ENCODE measurements around the gene TRIP4. TPM values are rescaled to one million over a fixed set of nuclear protein-coding genes. Genes with fewer than 3 reads are reported as not detected.
"Not testable (repeated sequence)": the region's sequence is repeated elsewhere in the genome, so short reads cannot be mapped to it uniquely, and the experiment has no call there.

Gene TRIP4
- polyA plus RNA-seq, 3 donors = 35.7 to 41.3 (median 37.2) TPM

DNA sequence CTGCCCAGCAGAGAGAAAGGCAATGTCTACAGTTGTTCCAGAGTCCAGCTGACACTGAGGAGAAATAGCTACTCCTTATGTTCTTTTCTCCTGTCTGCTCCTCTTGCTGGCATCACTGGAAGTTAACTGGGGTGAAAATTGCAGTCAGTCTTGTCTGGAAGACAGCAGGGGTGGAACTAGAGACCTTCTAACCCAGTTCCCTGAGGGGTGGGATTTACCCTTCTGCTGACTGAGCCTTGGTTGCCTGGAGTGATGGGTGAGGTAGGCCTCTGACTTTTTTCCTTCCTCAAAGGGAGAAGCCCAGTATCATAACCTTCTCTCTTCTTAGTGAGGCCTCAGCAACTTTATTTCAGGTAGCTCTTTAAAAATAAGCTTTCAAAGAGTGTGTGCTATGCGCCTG lies 88.9 kb downstream of the TRIP4 start:
- DNase-seq = no peak

DNA sequence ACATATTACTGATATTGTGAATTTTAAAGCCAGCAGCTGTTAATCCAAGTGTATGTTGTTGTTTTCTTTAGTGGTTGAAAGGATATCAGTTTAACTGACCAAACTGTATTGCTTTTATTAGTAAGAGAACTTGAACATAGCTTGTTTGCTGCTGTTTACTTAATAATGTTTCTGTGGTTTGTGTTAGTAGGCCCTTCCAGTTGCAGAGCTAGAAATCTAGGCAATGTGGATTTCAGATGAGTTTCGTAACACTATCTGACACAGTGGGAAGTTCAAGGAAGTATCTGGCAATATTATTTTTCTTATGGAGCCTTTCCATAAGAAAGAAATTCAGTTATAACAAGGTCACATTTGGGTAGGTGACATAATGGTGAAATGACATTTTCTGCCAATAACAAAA lies 91.2 kb downstream of the TRIP4 start:
- DNase-seq = no peak

DNA sequence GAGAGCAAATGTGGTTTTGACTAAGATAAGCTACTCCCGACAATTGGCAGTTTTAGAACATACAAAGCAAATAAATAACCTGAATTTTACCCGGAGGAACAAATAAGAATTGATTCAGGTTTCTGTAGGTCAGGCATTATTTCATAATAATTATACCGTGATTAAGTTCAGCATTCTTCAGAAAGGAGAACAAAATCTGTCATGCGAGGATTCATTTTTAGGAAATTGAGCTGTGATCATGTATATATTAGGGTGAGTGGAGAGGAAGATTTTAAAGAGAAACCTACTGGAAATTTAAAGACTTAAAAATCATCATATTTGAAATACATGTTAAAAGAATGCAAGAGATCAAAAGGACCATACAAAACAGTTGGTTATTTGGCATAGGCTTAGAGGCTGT lies 93.3 kb downstream of the TRIP4 start:
- no peak for DNase-seq

DNA sequence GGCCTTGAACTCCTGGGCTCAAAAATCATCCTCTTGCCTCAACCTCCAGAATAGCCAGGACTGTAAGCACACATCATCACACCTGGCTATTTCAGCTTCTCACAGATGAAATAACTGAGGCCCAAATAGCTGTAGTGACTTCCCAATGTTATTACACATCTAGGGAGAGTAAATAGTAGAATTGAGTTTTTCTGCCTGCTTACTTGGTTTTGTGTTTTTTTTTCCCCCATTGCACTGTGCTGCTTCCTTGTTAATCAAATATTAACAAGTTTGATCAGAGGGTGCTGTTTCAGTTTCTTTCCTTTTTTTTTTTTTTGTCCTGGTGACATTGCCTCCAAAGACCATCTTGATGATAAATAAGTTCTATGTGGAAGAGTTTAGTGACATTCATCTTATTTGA lies 96.1 kb downstream of the TRIP4 start:
- no peak for DNase-seq

DNA sequence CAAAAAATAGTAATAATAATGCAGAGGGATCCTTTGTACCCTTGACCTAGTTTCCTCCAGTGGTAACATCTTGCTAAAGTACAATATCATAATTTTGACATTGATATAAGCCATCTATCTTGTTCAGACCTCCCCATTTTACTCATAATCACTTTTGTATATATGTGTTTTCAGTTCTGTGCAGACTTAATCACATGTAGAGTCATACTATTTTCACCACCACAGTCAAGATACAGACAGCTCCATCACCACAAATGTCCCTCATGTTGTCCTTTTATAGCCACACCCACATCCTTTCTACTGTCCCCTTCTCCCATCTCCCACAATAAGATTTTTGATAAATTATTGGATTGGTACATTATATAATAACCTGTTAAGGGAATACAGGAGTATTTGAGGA lies 98.2 kb downstream of the TRIP4 start:
- no peak for DNase-seq

DNA sequence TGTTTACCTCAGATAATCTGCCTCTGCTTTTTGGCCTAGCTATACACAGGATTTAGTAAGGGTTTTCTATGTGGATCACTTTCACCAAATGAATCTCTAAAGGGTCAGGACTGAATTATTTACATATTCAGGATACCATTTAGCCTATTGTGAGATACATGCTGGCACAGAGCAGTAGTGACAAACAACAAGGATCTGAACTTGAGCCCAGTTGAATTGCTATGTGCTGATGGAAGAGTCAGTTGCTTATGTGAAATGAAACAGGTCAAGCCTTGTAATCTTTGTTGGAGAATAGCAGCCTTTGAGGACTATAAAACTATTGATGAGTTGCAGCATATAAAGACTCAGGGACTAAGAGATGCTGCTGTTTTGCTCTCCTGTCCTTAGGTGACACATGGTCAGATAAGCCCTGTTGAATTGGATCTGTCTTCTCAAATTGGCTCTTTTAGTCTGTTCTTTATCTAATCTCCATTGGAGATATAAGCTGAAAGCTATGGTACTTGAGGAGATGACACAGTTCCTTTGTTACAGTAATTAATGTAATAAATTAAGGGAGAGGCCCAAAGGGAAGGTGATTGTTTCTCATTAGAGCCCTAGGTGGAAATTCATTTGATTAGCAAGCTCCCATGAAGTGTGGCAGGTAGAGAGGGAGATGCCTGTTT lies 103.1 kb downstream of the TRIP4 start:
- no peak for DNase-seq

DNA sequence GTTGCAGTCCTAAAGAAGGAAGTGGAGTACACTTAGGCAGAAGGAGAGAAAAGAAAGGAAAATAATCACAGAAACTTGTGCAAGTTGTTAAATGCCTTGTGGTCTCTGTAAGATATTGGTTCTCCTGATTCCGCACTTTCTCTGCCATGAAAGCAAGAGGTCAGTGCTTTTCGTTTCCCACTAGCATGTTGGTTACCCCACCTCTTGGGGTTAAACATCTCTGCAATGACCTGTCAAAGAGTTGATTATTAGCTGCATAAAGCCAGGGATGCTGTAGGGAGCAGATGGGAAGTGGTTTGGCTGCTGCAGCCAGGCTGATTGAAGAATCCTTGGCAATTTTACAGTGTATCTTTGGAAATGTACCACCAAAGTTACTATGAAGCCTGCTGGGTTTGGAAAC lies 106.0 kb downstream of the TRIP4 start:
- DNase-seq = no peak

DNA sequence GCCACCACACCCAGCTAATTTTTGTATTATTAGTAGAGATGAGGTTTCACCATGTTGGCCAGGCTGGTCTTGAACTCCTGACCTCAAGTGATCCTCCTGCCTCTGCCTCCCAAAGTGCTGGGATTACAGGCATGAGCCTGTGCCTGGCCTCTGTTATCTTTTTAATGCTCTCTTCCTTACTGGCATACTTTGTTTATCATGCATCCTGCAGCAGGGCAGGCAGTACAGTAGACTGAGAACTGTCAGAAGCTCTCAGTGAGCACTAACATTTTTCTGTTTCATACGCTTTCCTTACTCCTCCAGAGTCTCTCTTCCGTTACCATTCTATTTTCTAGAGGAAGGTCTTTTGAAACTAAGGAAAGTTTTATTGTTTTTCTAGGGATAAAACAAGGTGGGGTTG lies 108.3 kb downstream of the TRIP4 start:
- DNase-seq = not testable (repeated sequence)

DNA sequence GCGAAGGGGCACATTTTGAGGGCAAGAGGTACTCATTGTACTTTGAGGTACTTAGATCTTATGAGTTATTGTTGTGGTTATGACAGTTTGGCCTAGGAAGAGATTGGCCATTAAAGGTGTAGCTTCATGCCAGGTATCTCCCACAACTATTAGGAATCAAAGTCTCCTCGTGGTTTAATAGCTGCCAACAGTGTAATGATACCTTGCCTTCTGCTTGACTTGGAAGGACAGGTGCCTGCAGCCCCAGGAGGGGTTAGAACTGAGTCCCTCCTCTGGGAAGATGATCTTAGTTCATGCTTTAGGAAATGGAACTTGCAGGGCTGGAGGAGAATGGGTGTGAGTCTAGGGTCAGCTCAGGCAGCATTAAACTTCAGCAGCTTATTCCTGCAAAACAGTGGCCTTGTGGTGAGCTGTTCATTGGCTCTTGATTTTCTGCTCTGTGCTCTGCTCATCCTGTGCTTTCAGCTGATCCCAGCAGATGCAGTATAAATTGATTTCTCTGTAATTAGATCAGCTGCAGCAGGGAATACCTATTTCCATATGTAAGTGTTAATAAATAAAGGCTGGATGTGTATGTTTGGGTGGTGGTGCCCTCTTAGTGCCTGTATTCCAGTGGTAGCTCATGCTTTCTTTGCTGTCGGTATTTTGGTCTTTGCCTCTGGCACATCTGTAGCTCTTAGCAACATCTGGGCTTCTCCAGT lies 113.2 kb downstream of the TRIP4 start:
- no peak for DNase-seq

DNA sequence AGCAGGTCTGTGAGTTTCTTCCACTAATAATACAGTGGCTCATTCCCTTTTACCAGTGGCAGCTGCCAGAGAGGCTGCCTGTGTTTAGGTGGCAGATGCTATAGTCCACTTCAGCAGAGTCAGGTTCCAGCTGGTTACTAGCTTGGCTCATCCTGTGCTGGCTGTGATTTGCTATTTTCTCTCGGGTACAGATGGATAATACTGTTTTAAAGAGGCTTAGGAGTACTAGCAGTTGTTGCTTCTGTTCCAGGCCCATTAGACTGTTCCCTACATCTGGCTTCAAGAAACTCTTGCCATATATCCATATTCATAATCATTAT lies 113.7 kb downstream of the TRIP4 start:
- DNase-seq = no peak

DNA sequence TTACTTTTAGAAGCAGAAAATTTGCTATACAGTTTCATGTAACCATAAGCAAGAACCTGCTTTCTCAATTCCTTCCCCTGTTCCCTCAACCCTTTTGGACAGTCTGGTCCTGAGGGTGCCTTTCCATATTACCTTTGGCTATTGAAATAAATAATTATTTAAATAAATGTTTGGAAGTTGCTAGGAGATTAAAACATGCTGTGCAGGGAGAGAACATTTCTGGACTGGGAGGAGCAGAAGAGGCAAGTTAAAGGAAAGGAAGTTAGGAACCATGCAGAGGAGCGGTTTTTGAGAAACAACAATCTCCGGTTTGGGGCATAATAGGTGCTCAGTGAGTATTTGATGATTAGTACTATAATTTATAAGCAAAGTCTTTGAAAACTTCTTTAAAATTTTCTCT lies 114.5 kb downstream of the TRIP4 start:
- no peak for DNase-seq

DNA sequence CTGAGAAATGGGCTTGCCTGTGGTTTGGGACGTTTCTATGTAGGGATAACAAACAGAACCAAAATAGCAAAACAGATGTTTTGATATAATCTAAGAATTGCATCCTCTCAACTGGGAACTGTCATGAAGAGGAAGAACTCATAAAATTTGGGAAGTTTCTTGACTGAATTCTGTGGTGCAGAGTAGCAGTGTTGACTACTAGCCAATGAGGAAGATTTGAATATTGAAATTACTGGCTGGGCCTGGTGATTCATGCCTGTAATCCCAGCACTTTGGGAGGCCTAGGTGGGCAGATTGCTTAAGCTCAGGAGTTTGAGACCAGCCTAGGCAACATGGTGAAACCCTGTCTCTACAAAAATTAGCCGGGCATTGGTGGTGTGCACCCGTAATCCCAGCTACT lies 114.9 kb downstream of the TRIP4 start:
- DNase-seq = no peak

DNA sequence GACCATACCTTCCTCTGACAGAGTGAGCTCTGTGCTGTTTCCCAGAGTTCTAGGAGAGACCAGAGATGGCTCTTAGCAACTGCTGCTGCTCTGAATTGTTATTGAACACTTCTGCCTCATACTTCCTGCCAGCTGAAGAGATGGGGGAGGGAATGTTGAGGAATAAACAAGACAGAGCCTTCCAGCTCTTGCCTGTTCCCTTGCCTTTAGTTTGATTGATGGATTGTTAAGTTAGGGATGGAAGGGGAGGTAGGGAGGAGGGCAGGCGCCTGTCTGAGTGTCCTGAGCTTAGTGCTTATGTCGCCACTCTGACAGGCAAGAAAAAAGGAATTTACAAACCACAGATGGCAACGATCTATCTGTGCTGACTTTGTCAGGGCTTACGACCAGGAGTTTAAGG lies 115.6 kb downstream of the TRIP4 start:
- DNase-seq = peak; percentile 66

DNA sequence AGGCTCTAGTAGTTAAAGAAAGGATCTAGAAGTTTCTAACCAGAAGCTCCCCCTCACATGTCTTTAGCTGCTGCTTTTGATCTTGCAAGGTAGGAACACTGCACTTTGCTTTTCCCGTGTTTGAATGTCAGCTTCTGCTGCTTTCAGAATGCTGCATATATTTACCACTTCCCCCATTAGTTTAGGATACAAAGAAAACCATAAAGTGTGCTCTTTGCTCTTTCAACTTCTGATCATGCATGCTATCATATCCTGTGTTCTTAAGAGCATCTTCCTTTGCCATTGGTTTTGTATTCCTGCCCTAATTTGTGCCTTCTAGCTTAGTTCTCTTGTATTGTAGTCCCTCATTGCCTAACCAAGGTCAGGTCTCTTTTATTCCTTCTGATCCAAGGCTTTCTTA lies 116.0 kb downstream of the TRIP4 start:
- DNase-seq = peak; percentile 10

Other genes with a start within 250 kb of the TRIP4 start
- 1 to 10 TPM; 1.3 to 2.5 (median 2.5) TPM for gene SNX22, start 236.1 kb upstream of the TRIP4 start, polyA plus RNA-seq (ENCODE audit: insufficient read length in 3 of 3)
- 100 to 1,000 TPM; 508 to 641 (median 545) TPM for gene PPIB, start 224.8 kb upstream of the TRIP4 start, polyA plus RNA-seq (ENCODE audit: insufficient read length in 3 of 3)
- gene CSNK1G1, start 31.7 kb upstream of the TRIP4 start, polyA plus RNA-seq (ENCODE audit: insufficient read length in 3 of 3) = 10 to 100 TPM; 17.9 to 23.6 (median 23.1) TPM
- 10 to 100 TPM; 36.3 to 47.8 (median 36.8) TPM for gene PCLAF, start 6.4 kb upstream of the TRIP4 start, polyA plus RNA-seq (ENCODE audit: insufficient read length in 3 of 3)
- 10 to 100 TPM; 34.5 to 37.0 (median 34.9) TPM for gene ZNF609, start 72.7 kb downstream of the TRIP4 start, polyA plus RNA-seq (ENCODE audit: insufficient read length in 3 of 3)

All from renal pelvis (tissue), 4 donors.